ENCODE data around the gene RSPH6A. TPM values are rescaled to one million over a fixed set of nuclear protein-coding genes. Genes with fewer than 3 reads are reported as not detected.
A peak's percentile ranks its signal among the peaks of the same experiment; 100 is the strongest.

Gene RSPH6A
- total RNA-seq, 1 donor from 2014 or later = 0.28 TPM

- Mint-ChIP-seq H3K9me3 (ENCODE audit: unreplicated experiment) (no peaks in the 10 kb centered on the region), H3K27ac (ENCODE audit: unreplicated experiment) (no peak overlapping the region), H3K4me3 (ENCODE audit: unreplicated experiment) (no peak overlapping the region), H3K27me3 (ENCODE audit: unreplicated experiment) (peaks cover 8% of the 10 kb centered on the region), H3K36me3 (ENCODE audit: low read depth, unreplicated experiment) (peaks cover 32% of the 10 kb centered on the region), H3K4me1 (ENCODE audit: unreplicated experiment) (peaks cover 16% of the 10 kb centered on the region)
- DNase-seq (ENCODE audit: low spot score) = no peak
- no peak for TF ChIP-seq CTCF (IDR thresholded peaks at IDR 0.05; ENCODE audit: unreplicated experiment)
These were observed 29.2 kb downstream of the RSPH6A start for GRCh38 chr19:45785781-45786532.

GRCh38 chr19:45785097-45785496 is 30.0 kb downstream of the RSPH6A start:
- DNase-seq (ENCODE audit: low spot score) = no peak
- H3K27ac Mint-ChIP-seq (ENCODE audit: unreplicated experiment) = no peak overlapping the region
- peaks cover 29% of the 10 kb centered on the region for H3K36me3 Mint-ChIP-seq (ENCODE audit: low read depth, unreplicated experiment)
- no peaks in the 10 kb centered on the region for H3K9me3 Mint-ChIP-seq (ENCODE audit: unreplicated experiment)
- peaks cover 14% of the 10 kb centered on the region for H3K4me1 Mint-ChIP-seq (ENCODE audit: unreplicated experiment)
- H3K27me3 Mint-ChIP-seq (ENCODE audit: unreplicated experiment) = peaks cover 10% of the 10 kb centered on the region
- no peak for TF ChIP-seq CTCF (IDR thresholded peaks at IDR 0.05; ENCODE audit: unreplicated experiment)
- H3K4me3 Mint-ChIP-seq (ENCODE audit: unreplicated experiment) = no peak overlapping the region

- no peak for DNase-seq (ENCODE audit: low spot score)
- Mint-ChIP-seq H3K9me3 (ENCODE audit: unreplicated experiment) (no peaks in the 10 kb centered on the region), H3K36me3 (ENCODE audit: low read depth, unreplicated experiment) (peaks cover 29% of the 10 kb centered on the region), H3K4me1 (ENCODE audit: unreplicated experiment) (peaks cover 18% of the 10 kb centered on the region), H3K27me3 (ENCODE audit: unreplicated experiment) (peaks cover 13% of the 10 kb centered on the region), H3K4me3 (ENCODE audit: unreplicated experiment) (peak overlapping the region; percentile 62), H3K27ac (ENCODE audit: unreplicated experiment) (no peak overlapping the region)
- no peak for TF ChIP-seq CTCF (IDR thresholded peaks at IDR 0.05; ENCODE audit: unreplicated experiment)
These were observed 31.0 kb downstream of the RSPH6A start for GRCh38 chr19:45784096-45784495.

- no peak overlapping the region for H3K27ac Mint-ChIP-seq (ENCODE audit: unreplicated experiment)
- peaks cover 18% of the 10 kb centered on the region for H3K4me1 Mint-ChIP-seq (ENCODE audit: unreplicated experiment)
- no peaks in the 10 kb centered on the region for H3K9me3 Mint-ChIP-seq (ENCODE audit: unreplicated experiment)
- peaks cover 17% of the 10 kb centered on the region for H3K27me3 Mint-ChIP-seq (ENCODE audit: unreplicated experiment)
- H3K4me3 Mint-ChIP-seq (ENCODE audit: unreplicated experiment) = no peak overlapping the region
- DNase-seq (ENCODE audit: low spot score) = no peak
- TF ChIP-seq CTCF (IDR thresholded peaks at IDR 0.05; ENCODE audit: unreplicated experiment) = no peak
- peaks cover 28% of the 10 kb centered on the region for H3K36me3 Mint-ChIP-seq (ENCODE audit: low read depth, unreplicated experiment)
These were observed 32.0 kb downstream of the RSPH6A start for GRCh38 chr19:45782820-45783785.

All from endothelial cell (in vitro differentiated cells).